GM23338 (cell line): Measurements from ENCODE around the gene PPFIA2. TPM values are rescaled to one million over a fixed set of nuclear protein-coding genes. Genes with fewer than 3 reads are reported as not detected.

Experiments
- ATAC-seq: fragments of 200-7000 bp; cut with Tn5 transposase; 3 replicates; pipeline ENCODE4 v1.9.1; 2020
- DNase-seq: peaks from one replicate; pipeline ENCODE4 v3.0.0-alpha.2; 2015; ENCODE audit warnings: low spot score
- H2AFZ ChIP-seq: fragments of 200-600 bp; sonication (generic); 2 replicates; pipeline ENCODE4 v1.8.0; 2016; ENCODE audit warnings: antibody characterized with exemption, mild to moderate bottlenecking, moderate library complexity
- H3F3A ChIP-seq: fragments of 200-600 bp; sonication (generic); replicated peaks from 2 replicates; pipeline ENCODE4 v1.8.0; 2017; ENCODE audit warnings: antibody characterized with exemption, mixed run types, low read depth
- H3K27ac ChIP-seq: fragments of 200-600 bp; sonication (generic); 2 replicates; pipeline ENCODE4 v1.6.1; 2016; ENCODE audit warnings: low read depth
- H3K27me3 ChIP-seq: fragments of 200-600 bp; sonication (generic); 2 replicates; pipeline ENCODE4 v1.8.0; 2016; ENCODE audit warnings: mild to moderate bottlenecking, mixed run types, moderate library complexity; ENCODE audit not compliant: insufficient read depth
- H3K36me3 ChIP-seq: fragments of 200-600 bp; sonication (generic); 2 replicates; pipeline ENCODE4 v1.8.0; 2016; ENCODE audit warnings: mild to moderate bottlenecking; ENCODE audit not compliant: insufficient read depth
- H3K4me1 ChIP-seq: fragments of 200-600 bp; sonication (generic); 2 replicates; pipeline ENCODE4 v1.8.0; 2016; ENCODE audit warnings: mild to moderate bottlenecking, moderate library complexity; ENCODE audit not compliant: insufficient read depth
- H3K4me2 ChIP-seq: fragments of 200-600 bp; sonication (generic); 2 replicates; pipeline ENCODE4 v1.7.1; 2017; ENCODE audit warnings: mixed run types
- H3K4me3 ChIP-seq: fragments of 200-600 bp; sonication (generic); 2 replicates; pipeline ENCODE4 v1.6.1; 2016; ENCODE audit warnings: mixed run types
- H3K79me2 ChIP-seq: fragments of 200-600 bp; sonication (generic); replicated peaks from 2 replicates; pipeline ENCODE4 v1.8.0; 2017; ENCODE audit warnings: mild to moderate bottlenecking; ENCODE audit not compliant: insufficient read depth
- H3K9me2 ChIP-seq: fragments of 200-600 bp; sonication (generic); 2 replicates; pipeline ENCODE4 v1.8.0; 2017; ENCODE audit not compliant: insufficient read depth
- H4K20me1 ChIP-seq: fragments of 200-600 bp; sonication (generic); replicated peaks from 2 replicates; pipeline ENCODE4 v1.8.0; 2017; ENCODE audit warnings: mild to moderate bottlenecking; ENCODE audit not compliant: insufficient read depth
- H3K27ac Mint-ChIP-seq: 2 replicates; pipeline ENCODE4 v1.8.0; 2020; ENCODE audit warnings: inconsistent platforms, mild to moderate bottlenecking, moderate library complexity, mixed read lengths
- H3K27me3 Mint-ChIP-seq: 3 replicates; pipeline ENCODE4 v1.8.0; 2022; ENCODE audit warnings: low read depth, mild to moderate bottlenecking, moderate library complexity, mixed read lengths, inconsistent platforms; ENCODE audit not compliant: insufficient read depth, poor library complexity
- H3K36me3 Mint-ChIP-seq: 3 replicates; pipeline ENCODE4 v1.8.0; 2021; ENCODE audit warnings: low read depth, mild to moderate bottlenecking, inconsistent platforms, moderate library complexity, mixed read lengths
- H3K4me1 Mint-ChIP-seq: 3 replicates; pipeline ENCODE4 v1.8.0; 2020; ENCODE audit warnings: mild to moderate bottlenecking, inconsistent platforms, mixed read lengths
- H3K4me3 Mint-ChIP-seq: 3 replicates; pipeline ENCODE4 v1.8.0; 2021; ENCODE audit warnings: moderate library complexity, mild to moderate bottlenecking, inconsistent platforms, mixed read lengths
- H3K9me3 Mint-ChIP-seq: 3 replicates; pipeline ENCODE4 v1.8.0; 2020; ENCODE audit warnings: moderate library complexity, mild to moderate bottlenecking, inconsistent platforms, mixed read lengths
- CREB1 ChIP-seq: fragments of 250-450 bp; sonication (Bioruptor Pico); IDR thresholded peaks from 2 replicates; pipeline ENCODE4 v1.5.0; 2020; ENCODE audit warnings: low read depth, mild to moderate bottlenecking, moderate library complexity
- ETS1 ChIP-seq: IDR thresholded peaks from 2 replicates; pipeline ENCODE4 v1.6.1; 2016; ENCODE audit warnings: antibody characterized with exemption
- EZH2 ChIP-seq: fragments of 200-600 bp; sonication (generic); IDR thresholded peaks from one replicate; pipeline ENCODE4 v1.8.0; 2017; ENCODE audit warnings: antibody characterized with exemption, mild to moderate bottlenecking, low read depth; ENCODE audit not compliant: unreplicated experiment
- NANOG ChIP-seq: IDR thresholded peaks from 2 replicates; pipeline ENCODE4 v1.6.1; 2016; ENCODE audit warnings: antibody characterized with exemption, borderline replicate concordance
- POLR2AphosphoS5 ChIP-seq: IDR thresholded peaks from 2 replicates; pipeline ENCODE4 v1.6.1; 2016; ENCODE audit warnings: antibody characterized with exemption, low read depth
- STAT1 ChIP-seq: IDR thresholded peaks from one replicate; pipeline ENCODE4 v1.6.1; 2016; ENCODE audit warnings: antibody characterized with exemption; ENCODE audit not compliant: unreplicated experiment
- ZNF114 ChIP-seq: fragments of 250-450 bp; sonication (Bioruptor Pico); IDR thresholded peaks from 2 replicates; pipeline ENCODE4 v1.5.0; 2020; ENCODE audit warnings: mild to moderate bottlenecking, moderate library complexity
- ZNF331 ChIP-seq: fragments of 250-450 bp; sonication (Bioruptor Pico); IDR thresholded peaks from 2 replicates; pipeline ENCODE4 v1.5.0; 2020; ENCODE audit warnings: low read depth, mild to moderate bottlenecking, moderate library complexity
- polyA plus RNA-seq: library from polyadenylated mRNA; unstranded; fragments of >200 nt; fragmentation: Nextera tagmentation; extraction: Ambion mirVana; gene quantifications from 2 replicates; pipeline ENCODE4 v1.2.1, GENCODE V29; 2016
- total RNA-seq: library from RNA; depleted of rRNA; stranded (reverse); fragments of >200 nt; shearing (Covaris generic); gene quantifications from 2 replicates; pipeline ENCODE4 v1.2.3, GENCODE V29; 2014
- TF ChIP-seq, protein P1 (sequence below): fragments of 250-450 bp; sonication (Bioruptor Pico); IDR thresholded peaks from 2 replicates; pipeline ENCODE4 v1.5.0; 2020; ENCODE audit warnings: mild to moderate bottlenecking, moderate library complexity

Gene PPFIA2
- total and polyA plus RNA-seq, 2 experiments from 2014 or later: 5.4 to 7.2 TPM

- H3K4me1 Mint-ChIP-seq: peaks cover 15% of the 10 kb centered on the region
- H3K79me2 ChIP-seq: no peaks in the 10 kb centered on the region
- no peaks in the 10 kb centered on the region for H3K9me3 Mint-ChIP-seq
- no peaks in the 10 kb centered on the region for H4K20me1 ChIP-seq
- H3K36me3 Mint-ChIP-seq: no peaks in the 10 kb centered on the region
- H3K36me3 ChIP-seq: no peaks in the 10 kb centered on the region
- no peak overlapping the region for H3K27ac ChIP-seq
- no peak overlapping the region for H2AFZ ChIP-seq
- no peak overlapping the region for H3K27ac Mint-ChIP-seq
- no peak overlapping the region for H3K4me3 Mint-ChIP-seq
- peaks cover 8% of the 10 kb centered on the region for H3K4me1 ChIP-seq
- no peak overlapping the region for H3K4me2 ChIP-seq
- H3K27me3 Mint-ChIP-seq: no peaks in the 10 kb centered on the region
- TF ChIP-seq NANOG (no peak), ETS1 (no peak), POLR2AphosphoS5 (no peak), ZNF114 (CRISPR knock-in tag) (no peak), EZH2 (no peak), CREB1 (CRISPR knock-in tag) (no peak), ZNF331 (CRISPR knock-in tag) (no peak), STAT1 (no peak)
- TF ChIP-seq, protein P1, sequence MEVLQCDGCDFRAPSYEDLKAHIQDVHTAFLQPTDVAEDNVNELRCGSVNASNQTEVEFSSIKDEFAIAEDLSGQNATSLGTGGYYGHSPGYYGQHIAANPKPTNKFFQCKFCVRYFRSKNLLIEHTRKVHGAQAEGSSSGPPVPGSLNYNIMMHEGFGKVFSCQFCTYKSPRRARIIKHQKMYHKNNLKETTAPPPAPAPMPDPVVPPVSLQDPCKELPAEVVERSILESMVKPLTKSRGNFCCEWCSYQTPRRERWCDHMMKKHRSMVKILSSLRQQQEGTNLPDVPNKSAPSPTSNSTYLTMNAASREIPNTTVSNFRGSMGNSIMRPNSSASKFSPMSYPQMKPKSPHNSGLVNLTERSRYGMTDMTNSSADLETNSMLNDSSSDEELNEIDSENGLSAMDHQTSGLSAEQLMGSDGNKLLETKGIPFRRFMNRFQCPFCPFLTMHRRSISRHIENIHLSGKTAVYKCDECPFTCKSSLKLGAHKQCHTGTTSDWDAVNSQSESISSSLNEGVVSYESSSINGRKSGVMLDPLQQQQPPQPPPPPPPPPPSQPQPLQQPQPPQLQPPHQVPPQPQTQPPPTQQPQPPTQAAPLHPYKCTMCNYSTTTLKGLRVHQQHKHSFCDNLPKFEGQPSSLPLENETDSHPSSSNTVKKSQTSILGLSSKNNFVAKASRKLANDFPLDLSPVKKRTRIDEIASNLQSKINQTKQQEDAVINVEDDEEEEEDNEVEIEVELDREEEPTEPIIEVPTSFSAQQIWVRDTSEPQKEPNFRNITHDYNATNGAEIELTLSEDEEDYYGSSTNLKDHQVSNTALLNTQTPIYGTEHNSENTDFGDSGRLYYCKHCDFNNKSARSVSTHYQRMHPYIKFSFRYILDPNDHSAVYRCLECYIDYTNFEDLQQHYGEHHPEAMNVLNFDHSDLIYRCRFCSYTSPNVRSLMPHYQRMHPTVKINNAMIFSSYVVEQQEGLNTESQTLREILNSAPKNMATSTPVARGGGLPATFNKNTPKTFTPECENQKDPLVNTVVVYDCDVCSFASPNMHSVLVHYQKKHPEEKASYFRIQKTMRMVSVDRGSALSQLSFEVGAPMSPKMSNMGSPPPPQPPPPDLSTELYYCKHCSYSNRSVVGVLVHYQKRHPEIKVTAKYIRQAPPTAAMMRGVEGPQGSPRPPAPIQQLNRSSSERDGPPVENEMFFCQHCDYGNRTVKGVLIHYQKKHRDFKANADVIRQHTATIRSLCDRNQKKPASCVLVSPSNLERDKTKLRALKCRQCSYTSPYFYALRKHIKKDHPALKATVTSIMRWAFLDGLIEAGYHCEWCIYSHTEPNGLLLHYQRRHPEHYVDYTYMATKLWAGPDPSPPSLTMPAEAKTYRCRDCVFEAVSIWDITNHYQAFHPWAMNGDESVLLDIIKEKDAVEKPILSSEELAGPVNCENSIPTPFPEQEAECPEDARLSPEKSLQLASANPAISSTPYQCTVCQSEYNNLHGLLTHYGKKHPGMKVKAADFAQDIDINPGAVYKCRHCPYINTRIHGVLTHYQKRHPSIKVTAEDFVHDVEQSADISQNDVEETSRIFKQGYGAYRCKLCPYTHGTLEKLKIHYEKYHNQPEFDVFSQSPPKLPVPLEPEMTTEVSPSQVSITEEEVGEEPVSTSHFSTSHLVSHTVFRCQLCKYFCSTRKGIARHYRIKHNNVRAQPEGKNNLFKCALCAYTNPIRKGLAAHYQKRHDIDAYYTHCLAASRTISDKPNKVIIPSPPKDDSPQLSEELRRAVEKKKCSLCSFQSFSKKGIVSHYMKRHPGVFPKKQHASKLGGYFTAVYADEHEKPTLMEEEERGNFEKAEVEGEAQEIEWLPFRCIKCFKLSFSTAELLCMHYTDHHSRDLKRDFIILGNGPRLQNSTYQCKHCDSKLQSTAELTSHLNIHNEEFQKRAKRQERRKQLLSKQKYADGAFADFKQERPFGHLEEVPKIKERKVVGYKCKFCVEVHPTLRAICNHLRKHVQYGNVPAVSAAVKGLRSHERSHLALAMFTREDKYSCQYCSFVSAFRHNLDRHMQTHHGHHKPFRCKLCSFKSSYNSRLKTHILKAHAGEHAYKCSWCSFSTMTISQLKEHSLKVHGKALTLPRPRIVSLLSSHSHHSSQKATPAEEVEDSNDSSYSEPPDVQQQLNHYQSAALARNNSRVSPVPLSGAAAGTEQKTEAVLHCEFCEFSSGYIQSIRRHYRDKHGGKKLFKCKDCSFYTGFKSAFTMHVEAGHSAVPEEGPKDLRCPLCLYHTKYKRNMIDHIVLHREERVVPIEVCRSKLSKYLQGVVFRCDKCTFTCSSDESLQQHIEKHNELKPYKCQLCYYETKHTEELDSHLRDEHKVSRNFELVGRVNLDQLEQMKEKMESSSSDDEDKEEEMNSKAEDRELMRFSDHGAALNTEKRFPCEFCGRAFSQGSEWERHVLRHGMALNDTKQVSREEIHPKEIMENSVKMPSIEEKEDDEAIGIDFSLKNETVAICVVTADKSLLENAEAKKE (CRISPR knock-in tag): no peak
- ATAC-seq (no peak), DNase-seq (no peak)
- H3K27me3 ChIP-seq: no peaks in the 10 kb centered on the region
- H3K4me3 ChIP-seq: no peak overlapping the region
- no peaks in the 10 kb centered on the region for H3K9me2 ChIP-seq
- no peaks in the 10 kb centered on the region for H3F3A ChIP-seq
Measured at GRCh38 chr12:81412940-81413339, 346.2 kb downstream of the PPFIA2 start.
